ENCODE results near the gene SP110. TPM values are rescaled to one million over a fixed set of nuclear protein-coding genes. Genes with fewer than 3 reads are reported as not detected.

SP110 gene
- total RNA-seq, 1 experiment from 2014 or later: 0.75 TPM

- Mint-ChIP-seq H3K9me3 (ENCODE audit: unreplicated experiment) (no peaks in the 10 kb centered on the region), H3K27me3 (ENCODE audit: insufficient read depth, unreplicated experiment) (no peaks in the 10 kb centered on the region), H3K4me1 (ENCODE audit: low read depth, unreplicated experiment) (no peaks in the 10 kb centered on the region), H3K27ac (ENCODE audit: unreplicated experiment) (no peak overlapping the region), H3K36me3 (ENCODE audit: insufficient read depth, unreplicated experiment) (no peaks in the 10 kb centered on the region), H3K4me3 (ENCODE audit: unreplicated experiment) (no peak overlapping the region)
- no peak overlapping the region for H3K4me3 ChIP-seq (ENCODE audit: low read depth, low read length)
- BruUV-seq (replicated peaks): no TSS peak
- intact Hi-C loops (cut with micrococcal nuclease; ENCODE audit: unreplicated experiment): no loop called here
- H3K27me3 ChIP-seq (replicated peaks; ENCODE audit: control insufficient read depth, insufficient read depth, low read length): no peaks in the 10 kb centered on the region
- H3K9me3 ChIP-seq: no peaks in the 10 kb centered on the region
- no peak for TF ChIP-seq CTCF (IDR thresholded peaks at IDR 0.05; ENCODE audit: insufficient read depth in 1 of 2, low read depth in 1 of 2, low read length in 1 of 2, severe bottlenecking in 1 of 2, unreplicated experiment in 1 of 2)
- POLR2A ChIA-PET: no interaction called here
- no peak for DNase-seq
- CTCF ChIA-PET: no interaction called here
- H3K4me1 ChIP-seq: no peaks in the 10 kb centered on the region
- H3K36me3 ChIP-seq (ENCODE audit: control insufficient read depth, insufficient read depth, low read length): no peaks in the 10 kb centered on the region
Measured at GRCh38 chr2:230172156-230172555, 47.6 kb downstream of the SP110 start.

GRCh38 chr2:230170532-230170931 is 49.3 kb downstream of the SP110 start:
- H3K36me3 ChIP-seq (ENCODE audit: control insufficient read depth, insufficient read depth, low read length): no peaks in the 10 kb centered on the region
- CTCF ChIA-PET: no interaction called here
- H3K36me3 Mint-ChIP-seq (ENCODE audit: insufficient read depth, unreplicated experiment): no peaks in the 10 kb centered on the region

GRCh38 chr2:230166557-230167170 is 53.1 kb downstream of the SP110 start:
- TF ChIP-seq CTCF (IDR thresholded peaks at IDR 0.05; ENCODE audit: insufficient read depth in 1 of 2, low read depth in 1 of 2, low read length in 1 of 2, severe bottlenecking in 1 of 2, unreplicated experiment in 1 of 2): no peak
- intact Hi-C loops (cut with micrococcal nuclease; ENCODE audit: unreplicated experiment): no loop called here
- Histone ChIP-seq H3K4me3 (ENCODE audit: low read depth, low read length) (no peak overlapping the region), H3K36me3 (ENCODE audit: control insufficient read depth, insufficient read depth, low read length) (no peaks in the 10 kb centered on the region), H3K9me3 (no peaks in the 10 kb centered on the region), H3K27me3 (replicated peaks; ENCODE audit: control insufficient read depth, insufficient read depth, low read length) (no peaks in the 10 kb centered on the region), H3K4me1 (no peaks in the 10 kb centered on the region)
- Mint-ChIP-seq H3K27ac (ENCODE audit: unreplicated experiment) (no peak overlapping the region), H3K27me3 (ENCODE audit: insufficient read depth, unreplicated experiment) (no peaks in the 10 kb centered on the region), H3K4me1 (ENCODE audit: low read depth, unreplicated experiment) (no peaks in the 10 kb centered on the region), H3K4me3 (ENCODE audit: unreplicated experiment) (no peak overlapping the region), H3K9me3 (ENCODE audit: unreplicated experiment) (no peaks in the 10 kb centered on the region), H3K36me3 (ENCODE audit: insufficient read depth, unreplicated experiment) (no peaks in the 10 kb centered on the region)
- ChIA-PET CTCF (no interaction called here), POLR2A (no interaction called here)
- DNase-seq: no peak
- no TSS peak for BruUV-seq (replicated peaks)

More at GRCh38 chr2:230170532-230170931, 49.3 kb downstream of the SP110 start:
- no peak overlapping the region for H3K27ac Mint-ChIP-seq (ENCODE audit: unreplicated experiment)
- H3K4me3 ChIP-seq (ENCODE audit: low read depth, low read length): no peak overlapping the region
- TF ChIP-seq CTCF (IDR thresholded peaks at IDR 0.05; ENCODE audit: insufficient read depth in 1 of 2, low read depth in 1 of 2, low read length in 1 of 2, severe bottlenecking in 1 of 2, unreplicated experiment in 1 of 2): no peak
- no peak overlapping the region for H3K4me3 Mint-ChIP-seq (ENCODE audit: unreplicated experiment)
- no peaks in the 10 kb centered on the region for H3K27me3 ChIP-seq (replicated peaks; ENCODE audit: control insufficient read depth, insufficient read depth, low read length)
- intact Hi-C loops (cut with micrococcal nuclease; ENCODE audit: unreplicated experiment): no loop called here
- no peaks in the 10 kb centered on the region for H3K27me3 Mint-ChIP-seq (ENCODE audit: insufficient read depth, unreplicated experiment)
- no peaks in the 10 kb centered on the region for H3K9me3 ChIP-seq
- no peaks in the 10 kb centered on the region for H3K4me1 Mint-ChIP-seq (ENCODE audit: low read depth, unreplicated experiment)
- DNase-seq: no peak
- H3K9me3 Mint-ChIP-seq (ENCODE audit: unreplicated experiment): no peaks in the 10 kb centered on the region
- POLR2A ChIA-PET: no interaction called here
- H3K4me1 ChIP-seq: no peaks in the 10 kb centered on the region
- BruUV-seq (replicated peaks): no TSS peak

Measured in Caco-2 (cell line).